ENCODE results near the gene ASB7. TPM values are rescaled to one million over a fixed set of nuclear protein-coding genes. Genes with fewer than 3 reads are reported as not detected.

The ASB7 gene
- total RNA-seq, 1 donor from 2014 or later = 10.8 TPM

GRCh38 chr15:100691321-100691720 is 88.9 kb downstream of the ASB7 start:
- no peaks in the 10 kb centered on the region for H3K36me3 Mint-ChIP-seq (ENCODE audit: low read depth)
- no peak for TF ChIP-seq CTCF (IDR thresholded peaks at IDR 0.05)
- H3K4me3 Mint-ChIP-seq (ENCODE audit: unreplicated experiment) = no peak overlapping the region
- no peak overlapping the region for H3K27ac Mint-ChIP-seq (ENCODE audit: unreplicated experiment)
- peaks cover 8% of the 10 kb centered on the region for H3K9me3 Mint-ChIP-seq (ENCODE audit: low read depth)
- H3K27me3 Mint-ChIP-seq (ENCODE audit: low read depth) = no peaks in the 10 kb centered on the region
- H3K4me1 Mint-ChIP-seq (ENCODE audit: low read depth) = peaks cover 11% of the 10 kb centered on the region
- no peak for DNase-seq (ENCODE audit: low spot score)

GRCh38 chr15:100692246-100692645 is 89.9 kb downstream of the ASB7 start:
- no peaks in the 10 kb centered on the region for H3K36me3 Mint-ChIP-seq (ENCODE audit: low read depth)
- H3K4me3 Mint-ChIP-seq (ENCODE audit: unreplicated experiment) = no peak overlapping the region
- H3K27ac Mint-ChIP-seq (ENCODE audit: unreplicated experiment) = no peak overlapping the region
- TF ChIP-seq CTCF (IDR thresholded peaks at IDR 0.05) = no peak
- H3K27me3 Mint-ChIP-seq (ENCODE audit: low read depth) = no peaks in the 10 kb centered on the region
- peaks cover 8% of the 10 kb centered on the region for H3K4me1 Mint-ChIP-seq (ENCODE audit: low read depth)
- no peak for DNase-seq (ENCODE audit: low spot score)
- H3K9me3 Mint-ChIP-seq (ENCODE audit: low read depth) = peaks cover 17% of the 10 kb centered on the region

- Mint-ChIP-seq H3K9me3 (ENCODE audit: low read depth) (peaks cover 17% of the 10 kb centered on the region), H3K27me3 (ENCODE audit: low read depth) (no peaks in the 10 kb centered on the region), H3K4me3 (ENCODE audit: unreplicated experiment) (no peak overlapping the region), H3K27ac (ENCODE audit: unreplicated experiment) (no peak overlapping the region), H3K4me1 (ENCODE audit: low read depth) (peaks cover 3% of the 10 kb centered on the region), H3K36me3 (ENCODE audit: low read depth) (no peaks in the 10 kb centered on the region)
- TF ChIP-seq CTCF (IDR thresholded peaks at IDR 0.05) = no peak
- DNase-seq (ENCODE audit: low spot score) = no peak
Observed at GRCh38 chr15:100692671-100693070, 90.3 kb downstream of the ASB7 start.

GRCh38 chr15:100693451-100693850 is 91.1 kb downstream of the ASB7 start:
- no peak for DNase-seq (ENCODE audit: low spot score)

GRCh38 chr15:100694381-100695021 is 92.1 kb downstream of the ASB7 start:
- Mint-ChIP-seq H3K9me3 (ENCODE audit: low read depth) (peaks cover 17% of the 10 kb centered on the region), H3K4me3 (ENCODE audit: unreplicated experiment) (no peak overlapping the region), H3K27me3 (ENCODE audit: low read depth) (no peaks in the 10 kb centered on the region), H3K27ac (ENCODE audit: unreplicated experiment) (no peak overlapping the region), H3K4me1 (ENCODE audit: low read depth) (no peaks in the 10 kb centered on the region), H3K36me3 (ENCODE audit: low read depth) (no peaks in the 10 kb centered on the region)
- DNase-seq (ENCODE audit: low spot score) = no peak
- no peak for TF ChIP-seq CTCF (IDR thresholded peaks at IDR 0.05)

More at GRCh38 chr15:100693451-100693850, 91.1 kb downstream of the ASB7 start:
- Mint-ChIP-seq H3K27me3 (ENCODE audit: low read depth) (no peaks in the 10 kb centered on the region), H3K27ac (ENCODE audit: unreplicated experiment) (no peak overlapping the region), H3K4me1 (ENCODE audit: low read depth) (no peaks in the 10 kb centered on the region), H3K4me3 (ENCODE audit: unreplicated experiment) (no peak overlapping the region), H3K9me3 (ENCODE audit: low read depth) (peaks cover 17% of the 10 kb centered on the region), H3K36me3 (ENCODE audit: low read depth) (no peaks in the 10 kb centered on the region)
- no peak for TF ChIP-seq CTCF (IDR thresholded peaks at IDR 0.05)
